Stimulated activated CD8-positive, alpha-beta memory T cell treated with anti-CD3 and anti-CD28 coated beads, Interleukin-4, amount 100 ng/mL, for 4 hours (primary cell): Measurements from ENCODE around the gene CSF2RB.
A peak's percentile ranks its signal among the peaks of the same experiment; 100 is the strongest.
"Not testable (repeated sequence)": the region's sequence is repeated elsewhere in the genome, so short reads cannot be mapped to it uniquely, and the experiment has no call there.

Source experiments
- DNase-seq, 2 donors: peaks; one replicate each; pipeline ENCODE4 v3.0.0-alpha.2; 2020; ENCODE audit warnings: low read depth in 2 of 2, low spot score in 1 of 2

Gene CSF2RB

DNA sequence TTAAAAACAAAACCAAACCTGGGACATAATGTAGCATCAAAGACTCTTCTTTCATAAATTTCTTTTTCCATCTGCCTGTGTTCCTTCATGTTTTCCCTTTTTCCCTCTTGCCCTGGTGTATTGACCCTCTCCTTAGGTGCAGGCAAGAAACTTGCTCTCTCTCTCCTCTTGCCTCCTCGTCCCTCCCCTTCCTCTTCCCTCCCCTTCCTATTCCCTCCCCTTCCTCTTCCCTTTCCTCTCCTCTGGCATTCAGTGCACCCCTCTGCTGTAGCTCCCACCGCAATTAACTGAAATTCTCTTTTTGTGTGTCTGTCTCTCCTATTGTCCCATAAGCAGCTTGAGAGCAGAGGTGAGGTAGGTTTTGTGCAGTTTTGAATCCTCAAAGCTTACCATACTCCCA, 49.9 kb downstream of the CSF2RB start:
- DNase-seq: no peak

DNA sequence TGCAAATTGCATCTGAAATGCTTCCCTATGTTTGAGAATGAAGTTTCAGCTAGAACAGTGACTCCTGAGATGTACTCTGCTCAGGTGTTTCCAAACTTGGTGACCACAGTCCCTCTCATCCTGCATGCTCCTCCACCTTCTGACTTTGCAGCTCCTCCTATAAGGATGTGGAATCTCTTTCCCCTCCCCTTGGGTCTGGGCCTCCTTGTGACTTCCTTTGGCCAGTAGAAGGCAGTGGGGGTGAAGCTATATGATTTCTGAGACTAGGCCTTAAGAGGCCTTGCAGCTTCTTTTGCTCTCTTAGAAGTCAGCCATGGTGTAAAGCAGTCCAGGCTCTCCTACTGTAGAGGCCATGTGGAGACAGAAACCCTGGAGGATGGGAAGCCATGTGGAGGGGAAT, 50.7 kb downstream of the CSF2RB start:
- no peak for DNase-seq

DNA sequence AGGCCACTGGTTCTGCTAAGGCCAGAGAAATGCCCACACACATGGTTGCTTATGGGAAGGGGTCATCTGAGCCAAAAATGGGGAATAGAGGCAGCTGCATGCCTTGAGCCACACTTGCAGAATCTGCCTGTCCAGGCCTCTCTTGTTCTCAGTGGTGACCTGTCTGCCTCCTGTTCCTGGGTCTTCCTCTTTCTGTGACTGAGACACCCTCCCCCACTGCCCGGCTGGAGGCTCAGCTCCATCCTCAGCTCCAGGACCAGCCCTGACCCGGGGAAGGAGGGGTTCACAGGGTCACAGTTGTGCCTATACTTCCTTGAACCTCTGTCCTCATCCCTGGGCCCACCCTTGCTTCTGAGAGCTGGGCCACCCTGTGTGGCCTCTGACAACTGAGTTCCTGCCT, 52.3 kb downstream of the CSF2RB start:
- no peak for DNase-seq

DNA sequence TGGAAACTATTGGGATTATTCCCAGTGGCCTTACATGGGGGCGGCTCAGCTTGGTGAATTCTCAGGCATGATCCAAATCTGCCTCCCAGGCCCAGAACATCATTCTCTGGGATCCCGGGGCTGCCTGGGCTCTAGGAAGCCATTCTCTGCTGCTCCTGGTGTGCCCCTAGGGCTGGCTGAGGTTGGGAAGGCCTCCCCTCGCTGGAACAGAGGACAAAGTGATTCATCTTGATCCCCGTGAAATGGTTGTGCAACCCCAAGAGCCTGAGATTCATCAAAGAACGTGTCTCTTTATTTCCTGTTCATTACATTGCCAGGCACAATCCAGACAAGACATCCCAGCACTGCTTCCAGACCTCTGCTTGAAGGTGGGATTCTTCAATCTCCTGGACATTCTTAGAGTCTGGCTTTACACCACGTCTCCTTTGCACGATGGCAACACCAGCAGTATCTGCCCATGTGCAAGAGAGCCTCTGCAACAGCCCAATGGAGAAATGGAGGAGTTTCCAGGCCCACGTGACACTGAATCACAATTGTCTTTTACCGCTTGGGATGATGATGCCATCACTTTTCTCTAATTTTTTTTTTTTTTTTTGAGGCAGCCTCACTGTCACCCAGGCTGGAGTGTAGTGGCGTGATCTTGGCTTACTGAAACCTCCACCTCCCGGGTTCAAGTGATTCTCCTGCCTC, 53.6 kb downstream of the CSF2RB start:
- no peak for DNase-seq

DNA sequence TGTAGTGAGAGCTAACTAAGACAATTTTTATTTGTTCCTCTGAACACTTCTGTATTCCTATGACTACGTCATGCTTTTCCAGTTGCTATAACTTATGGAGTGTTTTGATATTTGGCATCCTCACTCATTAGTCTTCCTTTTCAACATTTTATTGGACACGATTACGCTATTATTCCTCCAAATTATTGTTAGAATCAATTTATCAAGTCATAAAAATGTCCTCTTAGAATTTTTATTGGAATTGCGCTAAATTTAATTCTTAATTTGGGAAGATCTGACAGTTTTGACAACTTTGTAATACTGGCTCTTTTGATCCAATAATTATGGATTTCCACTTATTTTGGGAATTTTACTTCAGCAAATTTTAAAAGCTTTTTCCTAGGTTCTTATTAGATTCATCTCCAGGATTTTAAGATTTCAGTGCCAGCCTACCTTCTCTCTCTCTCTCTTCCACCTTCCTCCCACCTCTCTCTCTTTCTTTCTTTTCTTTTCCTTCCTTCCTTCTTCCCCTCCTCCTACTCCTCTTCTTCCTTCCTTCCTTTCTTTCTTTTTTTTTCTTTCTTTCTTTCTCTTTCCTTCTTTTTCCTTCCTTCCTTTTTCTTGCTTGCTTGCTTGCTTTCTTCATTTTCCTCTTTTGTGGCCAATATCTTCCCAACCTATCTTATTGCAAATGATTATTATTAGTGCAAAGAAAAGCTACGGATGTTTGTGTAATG, 55.0 kb downstream of the CSF2RB start:
- no peak for DNase-seq

- DNase-seq: no peak
Measured at GRCh38 chr22:36971341-36972125, 58.1 kb downstream of the CSF2RB start.

DNA sequence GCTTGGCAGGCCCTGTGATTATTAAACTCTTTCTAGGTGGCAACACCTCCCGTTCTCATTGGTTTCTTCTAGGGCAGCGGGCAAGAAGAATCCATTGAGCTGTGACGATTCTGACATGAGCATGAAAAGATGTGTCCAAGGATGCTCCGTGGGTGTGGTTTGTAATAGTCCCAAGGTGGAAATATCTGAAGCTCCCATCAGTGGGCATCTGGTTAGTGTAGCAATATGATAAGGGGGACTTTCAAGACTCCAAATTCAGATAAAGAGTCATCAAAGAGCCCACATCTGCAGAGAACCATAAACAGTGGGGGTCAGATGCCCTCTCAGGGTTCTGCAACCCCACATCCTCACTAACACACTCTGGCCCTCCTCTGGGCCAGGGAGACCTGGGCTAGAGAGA, 63.2 kb downstream of the CSF2RB start:
- no peak for DNase-seq

DNA sequence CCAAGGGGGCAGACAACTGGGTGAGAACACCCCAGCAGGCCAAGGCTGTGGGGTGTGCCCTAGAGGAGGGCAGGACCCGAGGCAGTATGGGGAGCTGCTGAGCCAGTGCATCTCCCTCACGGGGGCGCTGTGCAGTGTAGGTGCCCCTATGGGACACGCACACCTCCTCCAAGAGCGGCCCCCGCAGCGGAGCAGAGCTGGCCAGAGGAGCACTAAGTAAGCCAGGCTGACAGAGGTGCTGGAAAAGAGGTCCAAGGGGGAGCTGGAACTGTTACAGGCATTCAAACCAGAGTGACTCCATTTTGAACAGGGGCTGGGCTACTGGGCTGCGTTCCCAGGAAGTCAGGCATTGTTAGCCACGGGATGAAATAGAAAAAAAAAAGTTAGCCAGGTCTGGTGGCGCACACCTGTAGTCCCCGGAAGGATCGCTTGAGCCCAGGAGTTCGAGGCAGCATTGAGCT, 64.0 kb downstream of the CSF2RB start:
- DNase-seq: peak; percentile 66 to 78

GRCh38 chr22:36977947-36978660, 64.7 kb downstream of the CSF2RB start:
- DNase-seq: peak; percentile 77 to 82

GRCh38 chr22:36979016-36979910, 65.8 kb downstream of the CSF2RB start:
- DNase-seq: no peak

DNA sequence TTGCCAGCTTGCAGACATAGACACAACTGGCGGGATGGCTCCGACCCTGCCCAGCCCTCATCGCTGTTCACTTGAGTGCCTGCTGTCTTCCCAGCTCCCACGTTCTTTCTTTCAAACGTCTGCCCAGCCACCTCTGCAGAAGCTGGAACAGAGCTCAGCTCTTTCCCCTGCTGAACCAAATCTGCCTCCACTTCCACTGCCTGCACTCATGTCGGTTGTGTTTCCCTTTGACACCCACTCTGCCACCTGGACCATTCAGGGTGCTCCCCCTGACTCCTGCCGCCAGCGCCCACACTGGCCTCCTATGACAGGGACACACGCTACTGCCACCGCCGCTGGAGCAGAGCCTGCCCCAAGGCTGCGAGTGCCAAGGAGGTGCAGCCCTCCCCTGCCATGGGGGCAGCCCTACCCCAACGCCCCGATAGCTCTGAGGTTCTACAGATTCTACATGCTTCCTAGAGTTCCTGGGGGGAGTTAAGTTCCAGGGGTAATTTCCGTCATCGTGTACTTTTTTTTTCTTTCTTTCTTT, 67.9 kb downstream of the CSF2RB start:
- no peak for DNase-seq

GRCh38 chr22:36982136-36982535, 68.7 kb downstream of the CSF2RB start:
- DNase-seq: no peak

DNA sequence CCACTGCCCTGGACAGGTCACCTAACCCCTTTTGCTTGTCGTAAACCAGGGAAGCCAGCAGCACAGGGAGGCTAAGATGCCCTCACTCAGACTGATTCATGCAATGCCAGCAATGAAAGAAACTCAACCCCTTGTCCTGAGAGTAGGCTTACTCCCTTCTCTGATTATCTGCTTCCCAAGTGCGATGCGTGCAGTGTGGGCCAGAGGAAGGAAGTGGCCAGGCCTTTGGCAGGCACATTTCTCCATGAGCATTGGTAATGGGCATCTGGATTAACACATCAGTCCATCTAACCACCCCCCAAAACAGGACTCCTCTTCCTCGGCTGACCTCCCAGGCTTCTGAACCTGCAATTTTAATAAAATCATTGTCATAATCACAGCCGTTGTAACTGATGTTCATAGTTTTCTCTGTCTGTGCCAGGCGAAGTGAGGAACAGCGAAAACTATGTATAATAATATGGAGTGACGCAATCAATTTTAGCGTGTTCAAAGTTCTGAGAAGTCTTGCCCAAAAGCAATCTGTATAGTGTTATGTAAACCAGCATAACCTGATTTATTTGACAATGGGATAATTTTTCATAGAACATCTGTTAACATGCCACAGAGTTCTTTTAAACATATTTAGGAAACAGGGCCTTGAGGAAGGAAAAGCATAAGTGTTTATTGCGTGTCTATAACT, 71.9 kb downstream of the CSF2RB start:
- DNase-seq: no peak

DNA sequence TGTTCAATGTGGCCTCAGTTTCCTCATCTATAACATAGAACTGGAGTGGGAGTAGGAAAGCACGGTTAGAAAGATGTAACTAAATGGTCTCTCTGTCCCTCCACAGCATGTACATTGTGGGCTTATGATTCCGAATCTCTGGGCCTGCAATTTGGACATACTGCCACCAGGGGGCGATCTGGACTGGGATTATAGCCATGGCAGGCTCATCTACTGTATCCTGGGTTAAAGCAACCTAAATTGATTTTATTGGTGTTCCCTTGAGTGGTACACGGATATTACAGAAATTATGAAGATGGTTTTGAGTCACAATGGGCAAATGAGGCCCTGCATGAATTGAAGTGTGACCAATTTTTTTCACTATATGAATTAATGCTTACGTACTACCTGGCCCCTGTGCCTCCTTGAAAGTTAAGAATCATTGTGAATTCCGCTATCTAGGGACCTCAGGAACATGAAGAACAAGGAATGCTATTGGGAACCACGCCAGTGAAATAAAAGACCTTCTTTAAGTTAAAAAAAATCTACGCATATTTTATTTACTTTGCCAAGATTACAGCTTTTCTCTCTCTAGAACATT, 72.9 kb downstream of the CSF2RB start:
- no peak for DNase-seq

- DNase-seq: no peak
Measured at GRCh38 chr22:36988075-36988832, 74.8 kb downstream of the CSF2RB start.

- not testable (repeated sequence) for DNase-seq
Measured at GRCh38 chr22:36989012-36989411, 75.6 kb downstream of the CSF2RB start.
